Activated naive CD4-positive, alpha-beta T cell treated with anti-CD3 and anti-CD28 coated beads, Interleukin-2, amount 50 U/mL, for 72 hours (primary cell): ENCODE data around the gene C1orf21. TPM values are rescaled to one million over a fixed set of nuclear protein-coding genes. Genes with fewer than 3 reads are reported as not detected.

Experiments used
- ATAC-seq, 2 donors: fragments of 150-1000 bp; cut with Tn5 transposase; 2 replicates each; pipeline ENCODE4 v1.10.0; 2021; ENCODE audit warnings: mild to moderate bottlenecking in 2 of 2, moderate library complexity in 2 of 2
- DNase-seq, 2 donors: peaks; one replicate each; pipeline ENCODE4 v3.0.0; 2021 to 2022; ENCODE audit warnings: low spot score in 2 of 2
- H3K27ac Mint-ChIP-seq, 2 donors: one replicate each; pipeline ENCODE4 v1.8.0; 2022; ENCODE audit warnings: mild to moderate bottlenecking in 2 of 2, mixed read lengths in 2 of 2
- H3K36me3 Mint-ChIP-seq, 2 donors: one replicate each; pipeline ENCODE4 v1.8.0; 2022; ENCODE audit warnings: mixed read lengths in 2 of 2
- H3K9me3 Mint-ChIP-seq, 2 donors: one replicate each; pipeline ENCODE4 v1.8.0; 2022; ENCODE audit warnings: mixed read lengths in 2 of 2
- total RNA-seq, 2 donors: library from RNA; stranded (reverse); gene quantifications; one replicate each; pipeline ENCODE4 v1.2.3, GENCODE V29; 2022

The C1orf21 gene
- total RNA-seq, 2 donors from 2014 or later: 2.2 to 2.3 TPM

- ATAC-seq: no peak
- H3K9me3 Mint-ChIP-seq: no peaks in the 10 kb centered on the region
- H3K36me3 Mint-ChIP-seq: no peaks in the 10 kb centered on the region
- DNase-seq: no peak
- H3K27ac Mint-ChIP-seq: no peak overlapping the region
These were observed 12.5 kb downstream of the C1orf21 start for GRCh38 chr1:184399192-184399847.

- no peak for DNase-seq
These were observed 17.3 kb downstream of the C1orf21 start for GRCh38 chr1:184403961-184404726.

GRCh38 chr1:184404727-184405027 lies 17.8 kb downstream of the C1orf21 start:
- DNase-seq (no peak), ATAC-seq (no peak)
- Mint-ChIP-seq H3K9me3 (no peaks in the 10 kb centered on the region), H3K36me3 (no peaks in the 10 kb centered on the region), H3K27ac (no peak overlapping the region)

More at GRCh38 chr1:184403961-184404726, 17.3 kb downstream of the C1orf21 start:
- no peaks in the 10 kb centered on the region for H3K9me3 Mint-ChIP-seq
- ATAC-seq: no peak
- H3K36me3 Mint-ChIP-seq: no peaks in the 10 kb centered on the region
- H3K27ac Mint-ChIP-seq: no peak overlapping the region

- DNase-seq (no peak), ATAC-seq (no peak)
- H3K36me3 Mint-ChIP-seq: no peaks in the 10 kb centered on the region
- no peak overlapping the region for H3K27ac Mint-ChIP-seq
- no peaks in the 10 kb centered on the region for H3K9me3 Mint-ChIP-seq
These were observed 18.4 kb downstream of the C1orf21 start for GRCh38 chr1:184405094-184405800.

GRCh38 chr1:184405801-184406142 lies 18.9 kb downstream of the C1orf21 start:
- DNase-seq (no peak), ATAC-seq (no peak)
- H3K36me3 Mint-ChIP-seq: no peaks in the 10 kb centered on the region
- no peak overlapping the region for H3K27ac Mint-ChIP-seq
- no peaks in the 10 kb centered on the region for H3K9me3 Mint-ChIP-seq

- Mint-ChIP-seq H3K9me3 (no peaks in the 10 kb centered on the region), H3K27ac (no peak overlapping the region), H3K36me3 (no peaks in the 10 kb centered on the region)
- DNase-seq (no peak), ATAC-seq (no peak)
These were observed 19.6 kb downstream of the C1orf21 start for GRCh38 chr1:184406479-184406878.

GRCh38 chr1:184407816-184408510 lies 21.1 kb downstream of the C1orf21 start:
- ATAC-seq (no peak), DNase-seq (no peak)
- Mint-ChIP-seq H3K27ac (no peak overlapping the region), H3K9me3 (no peaks in the 10 kb centered on the region), H3K36me3 (no peaks in the 10 kb centered on the region)

GRCh38 chr1:184408580-184408979 lies 21.8 kb downstream of the C1orf21 start:
- H3K36me3 Mint-ChIP-seq: no peaks in the 10 kb centered on the region
- ATAC-seq (no peak), DNase-seq (no peak)
- no peaks in the 10 kb centered on the region for H3K9me3 Mint-ChIP-seq
- H3K27ac Mint-ChIP-seq: no peak overlapping the region

GRCh38 chr1:184409011-184409410 lies 22.2 kb downstream of the C1orf21 start:
- DNase-seq (no peak), ATAC-seq (no peak)
- Mint-ChIP-seq H3K27ac (no peak overlapping the region), H3K9me3 (no peaks in the 10 kb centered on the region), H3K36me3 (no peaks in the 10 kb centered on the region)

- Mint-ChIP-seq H3K27ac (no peak overlapping the region), H3K9me3 (no peaks in the 10 kb centered on the region), H3K36me3 (no peaks in the 10 kb centered on the region)
- DNase-seq (no peak), ATAC-seq (no peak)
These were observed 25.6 kb downstream of the C1orf21 start for GRCh38 chr1:184412472-184412871.

GRCh38 chr1:184416481-184416880 lies 29.7 kb downstream of the C1orf21 start:
- no peaks in the 10 kb centered on the region for H3K9me3 Mint-ChIP-seq
- DNase-seq (no peak), ATAC-seq (no peak)
- H3K36me3 Mint-ChIP-seq: no peaks in the 10 kb centered on the region
- H3K27ac Mint-ChIP-seq: no peak overlapping the region

GRCh38 chr1:184416946-184417345 lies 30.1 kb downstream of the C1orf21 start:
- H3K36me3 Mint-ChIP-seq: no peaks in the 10 kb centered on the region
- ATAC-seq (no peak), DNase-seq (no peak)
- no peaks in the 10 kb centered on the region for H3K9me3 Mint-ChIP-seq
- H3K27ac Mint-ChIP-seq: no peak overlapping the region

- ATAC-seq: no peak
- no peaks in the 10 kb centered on the region for H3K9me3 Mint-ChIP-seq
These were observed 31.1 kb downstream of the C1orf21 start for GRCh38 chr1:184417916-184418315.

GRCh38 chr1:184418652-184419349 lies 32.0 kb downstream of the C1orf21 start:
- Mint-ChIP-seq H3K36me3 (no peaks in the 10 kb centered on the region), H3K27ac (no peak overlapping the region), H3K9me3 (no peaks in the 10 kb centered on the region)
- DNase-seq: no peak
- ATAC-seq: no peak

More at GRCh38 chr1:184417916-184418315, 31.1 kb downstream of the C1orf21 start:
- Mint-ChIP-seq H3K36me3 (no peaks in the 10 kb centered on the region), H3K27ac (no peak overlapping the region)
- no peak for DNase-seq

- DNase-seq (no peak), ATAC-seq (no peak)
- Mint-ChIP-seq H3K27ac (no peak overlapping the region), H3K9me3 (no peaks in the 10 kb centered on the region), H3K36me3 (no peaks in the 10 kb centered on the region)
These were observed 32.7 kb downstream of the C1orf21 start for GRCh38 chr1:184419350-184420161.
